Upper lobe of left lung (tissue), 4 donors: ENCODE results near the gene LPAR2.

ENCODE experiments used
- CTCF ChIP-seq, 6 experiments: fragments of 450-650 bp in 4 of 6; fragments of 200-600 bp in 2 of 6; sonication (generic) in 2 of 6; IDR thresholded peaks; one replicate each; pipeline ENCODE4 v1.5.1; 2016 to 2019; ENCODE audit warnings: antibody characterized with exemption in 6 of 6
- POLR2A ChIP-seq, 4 donors: fragments of 450-650 bp; IDR thresholded peaks; one replicate each; pipeline ENCODE4 v1.5.1; 2016 to 2017; ENCODE audit warnings: antibody characterized with exemption in 4 of 4, mild to moderate bottlenecking in 2 of 4
- POLR2AphosphoS5 ChIP-seq, 2 donors: sonication (generic); formaldehyde crosslinking; IDR thresholded peaks; one replicate each; pipeline ENCODE4 v1.5.1; 2017; ENCODE audit warnings: antibody characterized with exemption in 2 of 2

- TF ChIP-seq CTCF (IDR thresholded peaks at IDR 0.05): no peak
- no peak for TF ChIP-seq POLR2AphosphoS5 (IDR thresholded peaks at IDR 0.05)
- TF ChIP-seq POLR2A (IDR thresholded peaks at IDR 0.05): no peak
These were observed 33.6 kb downstream of the LPAR2 start for GRCh38 chr19:19594381-19594780.
